H7 (cell line): ENCODE data around the gene MTCH1. TPM values are rescaled to one million over a fixed set of nuclear protein-coding genes. Genes with fewer than 3 reads are reported as not detected.

Source experiments
- DNase-seq: peaks from one replicate; pipeline ENCODE4 v3.0.0; 2012
- H3K27me3 ChIP-seq: 2 replicates; pipeline ENCODE4 v1.6.0; 2011; ENCODE audit warnings: mild to moderate bottlenecking, low read length; ENCODE audit not compliant: control insufficient read depth, insufficient read depth
- H3K36me3 ChIP-seq: replicated peaks from 2 replicates; pipeline ENCODE4 v1.5.1; 2011; ENCODE audit warnings: low read length; ENCODE audit not compliant: control insufficient read depth, insufficient read depth
- H3K4me3 ChIP-seq: 2 replicates; pipeline ENCODE4 v1.5.1; 2011; ENCODE audit warnings: low read depth, mild to moderate bottlenecking, control low read depth, low read length, moderate library complexity; ENCODE audit not compliant: insufficient read depth
- total RNA-seq: library from RNA; depleted of rRNA; stranded (reverse); fragments of >200 nt; shearing (Covaris generic); gene quantifications from 2 replicates; pipeline ENCODE4 v1.2.3, GENCODE V29; 2014

MTCH1 gene
- total RNA-seq, 1 experiment from 2014 or later = 299 TPM

GRCh38 chr6:36973190-36973589 lies 12.8 kb downstream of the MTCH1 start:
- no peak overlapping the region for H3K4me3 ChIP-seq
- DNase-seq = no peak
- H3K36me3 ChIP-seq = peaks cover 76% of the 10 kb centered on the region
- H3K27me3 ChIP-seq = no peaks in the 10 kb centered on the region

- no peak overlapping the region for H3K4me3 ChIP-seq
- H3K27me3 ChIP-seq = no peaks in the 10 kb centered on the region
- peaks cover 73% of the 10 kb centered on the region for H3K36me3 ChIP-seq
- no peak for DNase-seq
Measured at GRCh38 chr6:36971921-36972673, 13.9 kb downstream of the MTCH1 start.

GRCh38 chr6:36970892-36971842 lies 14.8 kb downstream of the MTCH1 start:
- no peaks in the 10 kb centered on the region for H3K27me3 ChIP-seq

GRCh38 chr6:36969988-36970891 lies 15.8 kb downstream of the MTCH1 start:
- Histone ChIP-seq H3K27me3 (no peaks in the 10 kb centered on the region), H3K36me3 (peaks cover 57% of the 10 kb centered on the region), H3K4me3 (no peak overlapping the region)
- no peak for DNase-seq

More at GRCh38 chr6:36970892-36971842, 14.8 kb downstream of the MTCH1 start:
- H3K4me3 ChIP-seq = no peak overlapping the region
- DNase-seq = no peak
- peaks cover 63% of the 10 kb centered on the region for H3K36me3 ChIP-seq

GRCh38 chr6:36969240-36969691 lies 16.7 kb downstream of the MTCH1 start:
- peaks cover 49% of the 10 kb centered on the region for H3K36me3 ChIP-seq
- no peaks in the 10 kb centered on the region for H3K27me3 ChIP-seq
- H3K4me3 ChIP-seq = no peak overlapping the region
- no peak for DNase-seq

- Histone ChIP-seq H3K27me3 (no peaks in the 10 kb centered on the region), H3K36me3 (peaks cover 45% of the 10 kb centered on the region), H3K4me3 (no peak overlapping the region)
- DNase-seq = no peak
Measured at GRCh38 chr6:36968266-36968977, 17.6 kb downstream of the MTCH1 start.

- no peak for DNase-seq
- Histone ChIP-seq H3K4me3 (no peak overlapping the region), H3K27me3 (no peaks in the 10 kb centered on the region), H3K36me3 (peaks cover 40% of the 10 kb centered on the region)
Measured at GRCh38 chr6:36967757-36968156, 18.2 kb downstream of the MTCH1 start.

GRCh38 chr6:36967301-36967700 lies 18.7 kb downstream of the MTCH1 start:
- no peak for DNase-seq
- Histone ChIP-seq H3K4me3 (no peak overlapping the region), H3K36me3 (peaks cover 37% of the 10 kb centered on the region), H3K27me3 (no peaks in the 10 kb centered on the region)

GRCh38 chr6:36964908-36965307 lies 21.1 kb downstream of the MTCH1 start:
- H3K27me3 ChIP-seq = no peaks in the 10 kb centered on the region
- DNase-seq = no peak
- H3K4me3 ChIP-seq = no peak overlapping the region
- peaks cover 17% of the 10 kb centered on the region for H3K36me3 ChIP-seq

GRCh38 chr6:36964349-36964748 lies 21.6 kb downstream of the MTCH1 start:
- DNase-seq = no peak
- Histone ChIP-seq H3K27me3 (no peaks in the 10 kb centered on the region), H3K36me3 (peaks cover 14% of the 10 kb centered on the region), H3K4me3 (no peak overlapping the region)

- Histone ChIP-seq H3K36me3 (peaks cover 8% of the 10 kb centered on the region), H3K4me3 (no peak overlapping the region), H3K27me3 (no peaks in the 10 kb centered on the region)
- DNase-seq = peak; percentile 78
Measured at GRCh38 chr6:36963451-36964290, 22.3 kb downstream of the MTCH1 start.

GRCh38 chr6:36962874-36963273 lies 23.1 kb downstream of the MTCH1 start:
- no peaks in the 10 kb centered on the region for H3K27me3 ChIP-seq

More at GRCh38 chr6:36962874-36963273, 23.1 kb downstream of the MTCH1 start:
- peaks cover 4% of the 10 kb centered on the region; the same call in 1 of the 2 replicates for H3K36me3 ChIP-seq
- no peak overlapping the region for H3K4me3 ChIP-seq
- DNase-seq = peak; percentile 97
